Measurements from ENCODE around the gene NELFE. TPM values are rescaled to one million over a fixed set of nuclear protein-coding genes. Genes with fewer than 3 reads are reported as not detected.
"Not testable (repeated sequence)": the region's sequence is repeated elsewhere in the genome, so short reads cannot be mapped to it uniquely, and the experiment has no call there.

NELFE gene
- total and polyA plus RNA-seq, 2 experiments from 2014 or later: 70.1 to 78.7 TPM

DNA sequence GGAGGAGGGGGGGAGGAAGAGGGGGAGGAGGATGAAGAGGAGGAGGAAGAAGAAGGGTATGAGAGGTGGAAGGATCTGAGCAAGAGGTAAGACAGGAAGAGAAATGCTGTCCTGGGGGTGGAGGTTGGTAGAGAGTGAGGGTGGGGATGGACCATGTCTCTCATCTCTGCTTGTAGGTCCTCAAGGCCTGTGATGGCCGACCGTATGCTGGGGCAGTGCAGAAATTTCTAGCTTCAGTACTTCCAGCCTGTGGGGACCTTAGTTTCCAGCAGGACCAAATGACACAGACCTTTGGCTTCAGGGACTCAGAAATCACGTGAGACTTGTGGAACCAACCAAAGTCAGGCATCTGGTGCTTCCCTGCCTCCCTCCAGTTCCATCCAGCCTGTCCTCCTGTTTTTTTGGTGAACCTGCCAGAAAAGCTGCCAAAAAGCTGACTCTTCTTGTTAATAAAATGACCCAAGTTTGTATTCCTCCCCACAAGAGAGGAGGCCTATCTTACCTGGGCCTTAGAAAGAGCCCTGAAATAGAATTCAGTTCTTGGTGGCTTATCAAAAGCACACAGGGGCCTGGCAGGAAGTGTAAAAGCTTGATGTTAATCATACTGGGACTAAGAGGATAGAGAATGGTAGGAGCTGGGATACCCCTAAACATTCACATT, 20.6 kb upstream of the NELFE start:
- no peak overlapping the region for H3K4me3 ChIP-seq
- WGBS (ENCODE audit: low lambda C conversion rate, missing lambda C conversion rate): 100% methylated on average over 3 of the region's 3 CpGs
- DNase-seq (ENCODE audit: low spot score): no peak
- H3K9me3 ChIP-seq (ENCODE audit: low read depth): no peaks in the 10 kb centered on the region
- TF ChIP-seq EZH2 (IDR thresholded peaks at IDR 0.05; ENCODE audit: borderline replicate concordance) (no peak), EZH2phosphoT487 (IDR thresholded peaks at IDR 0.05; ENCODE audit: low read depth, severe bottlenecking, unreplicated experiment) (no peak)
- TF ChIP-seq, protein P1, sequence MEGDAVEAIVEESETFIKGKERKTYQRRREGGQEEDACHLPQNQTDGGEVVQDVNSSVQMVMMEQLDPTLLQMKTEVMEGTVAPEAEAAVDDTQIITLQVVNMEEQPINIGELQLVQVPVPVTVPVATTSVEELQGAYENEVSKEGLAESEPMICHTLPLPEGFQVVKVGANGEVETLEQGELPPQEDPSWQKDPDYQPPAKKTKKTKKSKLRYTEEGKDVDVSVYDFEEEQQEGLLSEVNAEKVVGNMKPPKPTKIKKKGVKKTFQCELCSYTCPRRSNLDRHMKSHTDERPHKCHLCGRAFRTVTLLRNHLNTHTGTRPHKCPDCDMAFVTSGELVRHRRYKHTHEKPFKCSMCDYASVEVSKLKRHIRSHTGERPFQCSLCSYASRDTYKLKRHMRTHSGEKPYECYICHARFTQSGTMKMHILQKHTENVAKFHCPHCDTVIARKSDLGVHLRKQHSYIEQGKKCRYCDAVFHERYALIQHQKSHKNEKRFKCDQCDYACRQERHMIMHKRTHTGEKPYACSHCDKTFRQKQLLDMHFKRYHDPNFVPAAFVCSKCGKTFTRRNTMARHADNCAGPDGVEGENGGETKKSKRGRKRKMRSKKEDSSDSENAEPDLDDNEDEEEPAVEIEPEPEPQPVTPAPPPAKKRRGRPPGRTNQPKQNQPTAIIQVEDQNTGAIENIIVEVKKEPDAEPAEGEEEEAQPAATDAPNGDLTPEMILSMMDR (IDR thresholded peaks at IDR 0.05; ENCODE audit: poor library complexity): no peak
- H4K20me1 ChIP-seq (ENCODE audit: insufficient read depth, poor library complexity, severe bottlenecking): no peaks in the 10 kb centered on the region
- H3K4me2 ChIP-seq: no peak overlapping the region
- peaks cover 5% of the 10 kb centered on the region for H3K79me2 ChIP-seq
- no peak overlapping the region for H2AFZ ChIP-seq
- no peak overlapping the region for H3K27ac ChIP-seq
- H3K36me3 ChIP-seq (replicated peaks; ENCODE audit: insufficient read depth, low read depth): no peaks in the 10 kb centered on the region
- no peaks in the 10 kb centered on the region for H3K4me1 ChIP-seq (ENCODE audit: insufficient read depth)
- no peaks in the 10 kb centered on the region for H3K9me2 ChIP-seq (replicated peaks; ENCODE audit: insufficient read depth)
- no peaks in the 10 kb centered on the region for H3K27me3 ChIP-seq

DNA sequence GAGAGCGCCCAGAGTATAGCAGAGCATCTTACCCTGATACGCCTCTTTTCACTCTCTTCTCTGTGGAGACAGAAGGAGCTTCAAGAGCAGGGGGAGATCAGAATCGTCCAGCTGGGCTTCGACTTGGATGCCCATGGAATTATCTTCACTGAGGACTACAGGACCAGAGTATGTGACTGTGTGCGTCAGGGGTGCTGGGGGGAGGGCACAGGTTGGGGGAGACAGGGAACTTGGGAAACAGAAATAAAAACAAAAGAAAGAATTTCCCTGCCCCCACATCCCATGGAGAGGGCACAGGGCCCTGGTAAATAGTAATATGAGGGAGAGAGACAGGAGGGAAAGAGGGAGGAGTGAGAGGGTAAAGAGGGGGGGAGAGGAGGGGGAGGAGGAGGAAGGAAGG, 20.1 kb upstream of the NELFE start:
- Histone ChIP-seq H3K4me1 (ENCODE audit: insufficient read depth) (no peaks in the 10 kb centered on the region), H3K4me2 (no peak overlapping the region), H3K27ac (no peak overlapping the region), H3K79me2 (peaks cover 10% of the 10 kb centered on the region), H4K20me1 (ENCODE audit: insufficient read depth, poor library complexity, severe bottlenecking) (no peaks in the 10 kb centered on the region), H3K9me2 (replicated peaks; ENCODE audit: insufficient read depth) (no peaks in the 10 kb centered on the region), H3K27me3 (no peaks in the 10 kb centered on the region), H3K4me3 (no peak overlapping the region), H2AFZ (no peak overlapping the region), H3K9me3 (ENCODE audit: low read depth) (no peaks in the 10 kb centered on the region), H3K36me3 (replicated peaks; ENCODE audit: insufficient read depth, low read depth) (no peaks in the 10 kb centered on the region)
- WGBS (ENCODE audit: low lambda C conversion rate, missing lambda C conversion rate): 90% methylated on average over 5 of the region's 5 CpGs
- no peak for DNase-seq (ENCODE audit: low spot score)
- TF ChIP-seq EZH2phosphoT487 (IDR thresholded peaks at IDR 0.05; ENCODE audit: low read depth, severe bottlenecking, unreplicated experiment) (no peak), EZH2 (IDR thresholded peaks at IDR 0.05; ENCODE audit: borderline replicate concordance) (no peak)
- TF ChIP-seq, protein P1 (IDR thresholded peaks at IDR 0.05; ENCODE audit: poor library complexity): no peak

DNA sequence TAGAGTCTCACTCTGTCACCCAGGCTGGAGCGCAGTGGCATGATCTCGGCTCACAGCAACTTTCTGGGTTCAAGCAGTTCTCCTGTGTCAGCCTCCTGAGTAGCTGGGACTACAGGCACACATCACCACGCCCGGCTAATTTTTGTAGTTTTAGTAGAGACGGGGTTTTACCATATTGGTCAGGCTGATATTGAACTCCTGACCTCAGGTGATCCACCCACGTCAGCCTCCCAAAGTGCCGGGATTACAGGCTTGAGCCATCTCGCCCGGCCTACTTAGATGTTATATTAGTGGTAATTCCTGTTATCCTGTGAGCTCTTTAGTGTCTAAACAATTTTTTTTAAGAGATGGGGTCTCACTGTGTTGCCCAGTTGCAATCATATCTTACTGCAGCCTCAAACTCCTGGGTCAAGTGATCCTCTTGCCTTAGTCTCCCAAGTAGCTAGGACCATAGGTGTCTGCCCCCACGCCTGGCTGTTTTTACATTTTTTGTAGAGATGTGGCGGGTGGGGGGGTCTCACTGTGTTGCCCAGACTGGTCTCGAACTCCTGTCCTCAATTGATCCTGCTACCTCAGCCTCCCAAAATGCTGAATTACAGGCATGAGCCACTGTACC, 19.2 kb upstream of the NELFE start:
- Histone ChIP-seq H4K20me1 (ENCODE audit: insufficient read depth, poor library complexity, severe bottlenecking) (no peaks in the 10 kb centered on the region), H2AFZ (no peak overlapping the region), H3K9me3 (ENCODE audit: low read depth) (no peaks in the 10 kb centered on the region), H3K4me2 (no peak overlapping the region), H3K36me3 (replicated peaks; ENCODE audit: insufficient read depth, low read depth) (no peaks in the 10 kb centered on the region), H3K27ac (no peak overlapping the region), H3K79me2 (peaks cover 19% of the 10 kb centered on the region), H3K4me3 (no peak overlapping the region), H3K9me2 (replicated peaks; ENCODE audit: insufficient read depth) (no peaks in the 10 kb centered on the region), H3K27me3 (no peaks in the 10 kb centered on the region), H3K4me1 (ENCODE audit: insufficient read depth) (peaks cover 6% of the 10 kb centered on the region)
- WGBS (ENCODE audit: low lambda C conversion rate, missing lambda C conversion rate): 97% methylated on average over 12 of the region's 12 CpGs
- TF ChIP-seq EZH2 (IDR thresholded peaks at IDR 0.05; ENCODE audit: borderline replicate concordance) (no peak), EZH2phosphoT487 (IDR thresholded peaks at IDR 0.05; ENCODE audit: low read depth, severe bottlenecking, unreplicated experiment) (no peak)
- TF ChIP-seq, protein P1 (IDR thresholded peaks at IDR 0.05; ENCODE audit: poor library complexity): no peak
- DNase-seq (ENCODE audit: low spot score): no peak

DNA sequence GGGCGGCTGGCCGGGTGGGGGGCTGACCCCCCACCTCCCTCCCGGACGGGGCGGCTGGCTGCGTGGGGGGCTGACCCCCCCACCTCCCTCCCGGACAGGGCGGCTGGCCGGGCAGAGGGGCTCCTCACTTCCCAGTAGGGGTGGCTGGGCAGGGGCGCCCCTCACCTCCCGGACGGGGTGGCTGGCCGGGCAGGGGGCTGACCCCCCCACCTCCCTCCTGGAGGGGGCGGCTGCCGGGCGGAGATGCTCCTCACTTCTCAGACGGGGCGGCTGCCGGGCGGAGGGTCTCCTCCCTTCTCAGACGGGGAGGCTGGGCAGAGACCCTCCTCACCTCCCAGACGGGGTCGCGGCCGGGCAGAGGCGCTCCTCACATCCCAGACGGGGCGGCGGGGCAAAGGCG, 17.3 kb upstream of the NELFE start:
- peaks cover 29% of the 10 kb centered on the region for H3K79me2 ChIP-seq
- 100% methylated on average over 3 of the region's 30 CpGs for WGBS (ENCODE audit: low lambda C conversion rate, missing lambda C conversion rate)

More for the DNA sequence above, 17.3 kb upstream of the NELFE start:
- not testable (repeated sequence) for H3K9me2 ChIP-seq (replicated peaks; ENCODE audit: insufficient read depth); H3K4me3 ChIP-seq; H3K27ac ChIP-seq; H3K9me3 ChIP-seq (ENCODE audit: low read depth); H3K36me3 ChIP-seq (replicated peaks; ENCODE audit: insufficient read depth, low read depth); H2AFZ ChIP-seq; H3K27me3 ChIP-seq; DNase-seq (ENCODE audit: low spot score); H4K20me1 ChIP-seq (ENCODE audit: insufficient read depth, poor library complexity, severe bottlenecking); H3K4me2 ChIP-seq
- H3K4me1 ChIP-seq (ENCODE audit: insufficient read depth): peaks cover 11% of the 10 kb centered on the region
